GM12874 (cell line): ENCODE results near the gene RBFOX1.

Experiments
- TF ChIP-seq, protein P1 (sequence below): IDR thresholded peaks from 2 replicates; pipeline ENCODE4 v1.5.1; 2011; ENCODE audit warnings: low read depth, mild to moderate bottlenecking, control low read depth, low read length, moderate library complexity; ENCODE audit not compliant: insufficient read depth

Gene RBFOX1

DNA sequence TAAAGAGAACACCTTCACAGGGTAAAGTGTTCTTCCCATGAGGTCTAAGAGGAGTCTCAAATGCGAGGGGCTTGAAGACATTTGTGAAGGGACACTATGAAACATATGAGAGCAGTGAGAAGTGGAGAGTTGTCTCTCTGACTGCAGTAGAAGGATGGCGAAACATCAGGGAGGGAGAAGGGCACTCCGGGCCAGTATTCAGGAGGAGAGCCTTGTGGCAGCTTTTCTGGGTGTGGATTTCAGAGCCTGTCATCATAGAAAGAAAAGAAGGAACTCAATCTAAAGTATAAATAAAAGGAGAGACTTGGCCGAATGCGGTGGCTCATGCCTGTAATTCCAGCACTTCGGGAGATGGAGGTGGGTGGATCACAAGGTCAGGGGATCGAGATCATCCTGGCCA lies 117.2 kb downstream of the RBFOX1 start:
- TF ChIP-seq, protein P1, sequence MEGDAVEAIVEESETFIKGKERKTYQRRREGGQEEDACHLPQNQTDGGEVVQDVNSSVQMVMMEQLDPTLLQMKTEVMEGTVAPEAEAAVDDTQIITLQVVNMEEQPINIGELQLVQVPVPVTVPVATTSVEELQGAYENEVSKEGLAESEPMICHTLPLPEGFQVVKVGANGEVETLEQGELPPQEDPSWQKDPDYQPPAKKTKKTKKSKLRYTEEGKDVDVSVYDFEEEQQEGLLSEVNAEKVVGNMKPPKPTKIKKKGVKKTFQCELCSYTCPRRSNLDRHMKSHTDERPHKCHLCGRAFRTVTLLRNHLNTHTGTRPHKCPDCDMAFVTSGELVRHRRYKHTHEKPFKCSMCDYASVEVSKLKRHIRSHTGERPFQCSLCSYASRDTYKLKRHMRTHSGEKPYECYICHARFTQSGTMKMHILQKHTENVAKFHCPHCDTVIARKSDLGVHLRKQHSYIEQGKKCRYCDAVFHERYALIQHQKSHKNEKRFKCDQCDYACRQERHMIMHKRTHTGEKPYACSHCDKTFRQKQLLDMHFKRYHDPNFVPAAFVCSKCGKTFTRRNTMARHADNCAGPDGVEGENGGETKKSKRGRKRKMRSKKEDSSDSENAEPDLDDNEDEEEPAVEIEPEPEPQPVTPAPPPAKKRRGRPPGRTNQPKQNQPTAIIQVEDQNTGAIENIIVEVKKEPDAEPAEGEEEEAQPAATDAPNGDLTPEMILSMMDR = no peak

DNA sequence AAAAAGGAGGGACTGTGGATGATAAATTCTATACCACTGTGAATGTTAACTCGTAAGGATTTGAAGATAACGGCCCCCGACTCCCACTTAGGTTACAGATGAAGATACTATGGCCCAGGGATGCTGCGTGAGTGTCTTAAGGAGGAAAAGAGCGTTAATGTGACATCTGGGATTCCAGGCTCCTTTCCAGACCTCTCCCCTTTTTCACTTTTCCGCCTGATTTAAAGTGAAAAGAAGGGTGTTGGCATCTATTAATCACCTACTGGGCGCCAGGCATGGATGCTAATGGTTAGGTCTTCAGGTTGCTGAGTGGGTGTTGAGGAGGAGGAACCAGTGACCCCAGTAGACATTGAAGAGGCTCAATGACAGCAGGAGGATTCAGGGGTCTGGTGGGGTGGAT lies 117.8 kb downstream of the RBFOX1 start:
- TF ChIP-seq, protein P1 = no peak

DNA sequence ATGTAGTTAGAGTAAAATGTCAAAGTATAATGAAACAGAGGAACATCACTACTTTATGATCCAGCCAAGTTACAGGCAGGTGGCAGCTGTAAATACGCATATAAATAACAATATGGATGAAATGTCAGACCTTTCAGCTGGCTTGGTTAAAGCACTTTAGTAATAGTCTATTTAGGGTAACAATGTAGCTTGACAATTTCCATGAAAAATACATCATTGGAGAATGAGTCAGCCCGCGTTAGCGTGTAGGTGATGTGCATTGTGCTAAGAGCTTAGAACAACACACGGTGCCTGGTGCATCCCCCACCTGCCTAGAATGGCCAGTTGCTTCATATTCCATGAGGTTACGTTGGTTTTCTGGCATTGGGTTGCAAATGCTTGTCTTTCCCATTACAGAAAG lies 119.4 kb downstream of the RBFOX1 start:
- TF ChIP-seq, protein P1 = no peak

DNA sequence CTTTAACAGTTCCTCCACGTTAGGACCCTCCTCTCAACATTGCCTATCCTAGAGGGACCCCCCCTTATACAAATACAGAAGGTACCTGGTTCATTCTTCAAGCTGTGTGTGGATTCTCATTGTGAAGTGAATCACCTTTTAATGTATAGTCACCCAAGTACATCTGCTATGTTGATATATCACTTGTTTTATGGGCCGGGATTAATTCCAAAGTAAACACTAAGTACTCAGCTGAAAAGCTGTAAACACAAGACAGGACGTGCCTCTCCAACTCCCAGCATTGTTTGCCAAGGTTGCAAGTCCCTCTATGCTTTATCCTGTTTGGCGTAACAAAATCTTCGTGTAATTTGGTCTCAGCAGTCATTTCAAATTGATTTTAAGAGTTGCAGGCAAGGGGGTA lies 123.6 kb downstream of the RBFOX1 start:
- TF ChIP-seq, protein P1 = no peak

DNA sequence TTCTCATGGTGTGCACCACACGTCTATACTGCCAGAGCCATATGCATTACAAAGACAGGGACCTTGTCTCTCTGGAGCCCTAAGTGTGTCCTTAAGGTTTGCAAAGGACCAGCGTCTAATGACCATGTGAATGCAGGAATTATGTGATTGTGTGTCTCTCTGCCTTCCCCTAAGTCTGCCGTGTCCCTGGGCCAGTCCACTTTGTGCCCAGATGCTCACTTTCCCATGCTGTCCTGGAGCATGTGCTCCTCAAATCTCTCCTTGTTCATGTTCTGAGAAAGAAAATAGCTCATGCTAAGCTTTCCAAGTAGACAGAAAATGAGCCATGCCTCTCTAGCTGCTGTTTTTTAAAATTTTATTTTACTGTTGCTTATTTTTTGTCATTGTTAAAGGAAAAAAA lies 125.5 kb downstream of the RBFOX1 start:
- TF ChIP-seq, protein P1 = no peak

DNA sequence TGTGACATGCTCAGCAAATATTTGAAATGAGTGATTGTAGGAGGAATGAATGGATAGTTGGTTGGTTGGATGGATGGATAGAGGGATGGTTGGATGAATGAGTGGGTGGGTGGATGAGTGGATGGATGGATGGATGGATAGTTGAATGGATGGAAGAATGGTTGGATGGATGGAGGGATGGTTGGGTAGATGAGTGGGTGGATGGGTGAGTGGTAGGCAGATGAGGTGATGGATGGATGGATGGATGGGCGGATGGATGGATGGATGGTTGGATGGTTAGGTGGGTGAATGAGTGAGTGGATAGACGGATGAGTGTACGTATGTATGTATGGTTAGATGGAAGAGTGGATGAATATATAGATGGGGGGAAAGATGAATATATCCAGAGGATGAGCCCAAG lies 137.7 kb downstream of the RBFOX1 start:
- TF ChIP-seq, protein P1 = no peak

DNA sequence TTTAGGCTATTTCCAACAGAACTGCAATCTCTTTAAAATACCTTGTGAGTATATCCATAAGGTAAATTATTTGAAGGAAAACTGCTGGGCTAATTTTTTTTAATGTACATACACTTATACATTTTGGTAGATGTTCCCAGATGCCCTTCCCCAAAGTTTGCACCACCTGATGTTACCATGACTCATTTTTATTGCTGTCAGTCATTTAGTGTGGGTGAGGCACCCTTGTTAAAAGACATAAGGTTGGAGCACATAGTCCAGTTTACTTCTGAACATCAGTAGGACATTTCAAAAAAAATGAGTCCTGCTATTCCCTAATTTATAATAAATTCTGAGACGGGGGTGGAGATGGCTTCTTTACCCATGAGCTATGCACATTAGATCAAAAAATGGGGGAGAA lies 138.6 kb downstream of the RBFOX1 start:
- TF ChIP-seq, protein P1 = no peak

DNA sequence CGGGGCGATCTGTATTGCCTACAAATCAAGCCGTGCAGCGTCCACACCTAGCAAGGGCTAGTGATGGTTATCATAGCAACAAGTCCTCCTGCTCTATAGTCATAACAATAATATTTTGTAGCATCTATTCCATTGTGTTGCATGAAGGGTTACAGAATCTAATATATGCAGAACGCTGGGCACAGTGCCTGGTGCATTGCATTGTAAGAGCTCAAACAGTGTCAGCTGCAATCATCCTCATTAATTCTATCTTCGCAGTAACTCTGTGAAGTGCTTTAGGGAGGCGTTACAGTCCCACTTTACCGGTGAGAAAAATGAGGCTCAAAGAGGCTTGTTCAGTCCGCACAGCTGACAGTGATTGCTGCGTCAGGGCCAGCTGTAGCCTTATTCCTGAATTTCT lies 149.4 kb downstream of the RBFOX1 start:
- TF ChIP-seq, protein P1 = no peak
